Fibroblast of lung (primary cell): ENCODE measurements around the gene MRPL48. TPM values are rescaled to one million over a fixed set of nuclear protein-coding genes. Genes with fewer than 3 reads are reported as not detected.

Experiments used
- DNase-seq, 2 donors: peaks; one replicate each; pipeline versions ENCODE4 v3.0.0 to v3.0.0-alpha.2; 2010; ENCODE audit warnings: low read depth in 2 of 2
- H2AFZ ChIP-seq: 2 replicates; pipeline ENCODE4 v1.5.1; 2012; ENCODE audit warnings: low read length, control low read depth, inconsistent platforms
- H3K27ac ChIP-seq: 2 replicates; pipeline ENCODE4 v1.5.1; 2011; ENCODE audit warnings: low read length, control low read depth; ENCODE audit not compliant: insufficient read depth
- H3K27me3 ChIP-seq: 2 replicates; pipeline ENCODE4 v1.5.1; 2011; ENCODE audit warnings: mild to moderate bottlenecking, low read length; ENCODE audit not compliant: control insufficient read depth, insufficient read depth
- H3K36me3 ChIP-seq: 2 replicates; pipeline ENCODE4 v1.5.1; 2011; ENCODE audit warnings: low read length; ENCODE audit not compliant: control insufficient read depth, insufficient read depth
- H3K4me1 ChIP-seq: 2 replicates; pipeline ENCODE4 v1.5.1; 2011; ENCODE audit warnings: low read length; ENCODE audit not compliant: control insufficient read depth, insufficient read depth; ENCODE audit errors: extremely low read depth
- H3K4me2 ChIP-seq: 2 replicates; pipeline ENCODE4 v1.5.1; 2011; ENCODE audit warnings: low read length, control low read depth; ENCODE audit not compliant: insufficient read depth; ENCODE audit errors: extremely low read depth
- H3K4me3 ChIP-seq, 4 experiments: fragments of 200-600 bp in 1 of 4; sonication (generic) in 1 of 4; replicated peaks in 1 of 4; 2 replicates each; pipeline ENCODE4 v1.5.1; 2011 to 2016; ENCODE audit warnings: low read length in 4 of 4, low read depth in 3 of 4, mild to moderate bottlenecking in 3 of 4, control low read depth in 2 of 4, inconsistent platforms in 1 of 4, mixed read lengths in 1 of 4; ENCODE audit not compliant: insufficient read depth in 1 of 4; ENCODE audit errors: control extremely low read depth in 1 of 4
- H3K79me2 ChIP-seq: 2 replicates; pipeline ENCODE4 v1.5.1; 2012; ENCODE audit warnings: mild to moderate bottlenecking, low read length, inconsistent platforms; ENCODE audit not compliant: control insufficient read depth, insufficient read depth
- H3K9ac ChIP-seq: 2 replicates; pipeline ENCODE4 v1.5.1; 2011; ENCODE audit warnings: mild to moderate bottlenecking, low read length, control low read depth; ENCODE audit not compliant: insufficient read depth
- H3K9me3 ChIP-seq: 2 replicates; pipeline ENCODE4 v1.5.1; 2012; ENCODE audit warnings: low read depth, low read length; ENCODE audit not compliant: control insufficient read depth, insufficient read depth
- H4K20me1 ChIP-seq: 2 replicates; pipeline ENCODE4 v1.5.1; 2011; ENCODE audit warnings: low read length; ENCODE audit not compliant: control insufficient read depth, insufficient read depth; ENCODE audit errors: extremely low read depth
- CTCF ChIP-seq, 2 donors: IDR thresholded peaks in 1 of 2; conservative IDR thresholded peaks in 1 of 2; 1 replicate in 1 of 2; 2 replicates in 1 of 2; pipeline ENCODE4 v1.5.1; 2011 to 2012; ENCODE audit warnings: low read length in 2 of 2, control low read depth in 1 of 2, inconsistent platforms in 1 of 2, low read depth in 1 of 2, mild to moderate bottlenecking in 1 of 2
- EZH2 ChIP-seq: IDR thresholded peaks from 2 replicates; pipeline ENCODE4 v1.5.1; 2012; ENCODE audit warnings: low read length, control low read depth, mild to moderate bottlenecking; ENCODE audit errors: missing control alignments
- polyA plus RNA-seq, 2 donors: library from polyadenylated mRNA; depleted of rRNA in 1 of 2; stranded (reverse) in 1 of 2; unstranded in 1 of 2; fragments of >200 nt; gene quantifications; 2 replicates each; pipeline ENCODE4 v1.2.1, GENCODE V29; 2011 to 2012; ENCODE audit warnings: missing spikeins in 1 of 2
- total RNA-seq: library from RNA; depleted of rRNA; stranded (reverse); fragments of >200 nt; gene quantifications from 2 replicates; pipeline ENCODE4 v1.2.1, GENCODE V29; 2014

MRPL48 gene
- total and polyA plus RNA-seq, 2 donors (not counting 1 experiment from before 2014, with no cell fraction given) = 32.9 to 46.2 TPM

GRCh38 chr11:73797457-73797856, 9.8 kb downstream of the MRPL48 start:
- Histone ChIP-seq H3K4me1 (no peaks in the 10 kb centered on the region), H3K9me3 (no peaks in the 10 kb centered on the region)
- DNase-seq = no peak

GRCh38 chr11:73800276-73800806, 12.7 kb downstream of the MRPL48 start:
- DNase-seq = no peak
- H3K27me3 ChIP-seq = no peaks in the 10 kb centered on the region
- no peaks in the 10 kb centered on the region for H3K36me3 ChIP-seq
- no peaks in the 10 kb centered on the region for H3K79me2 ChIP-seq
- H3K4me1 ChIP-seq = no peaks in the 10 kb centered on the region
- H3K4me3 ChIP-seq = no peak overlapping the region
- no peaks in the 10 kb centered on the region for H3K9me3 ChIP-seq
- H4K20me1 ChIP-seq = no peaks in the 10 kb centered on the region
- no peak overlapping the region for H2AFZ ChIP-seq
- H3K27ac ChIP-seq = no peak overlapping the region
- no peak overlapping the region for H3K9ac ChIP-seq
- H3K4me2 ChIP-seq = no peak overlapping the region
- TF ChIP-seq EZH2 = no peak
- TF ChIP-seq CTCF (conservative IDR thresholded peaks at IDR 0.05 in 1 of 2, IDR thresholded peaks at IDR 0.05 in 1 of 2; ENCODE audit: low read depth in 1 of 2, low read length in 2 of 2) = no peak

More at GRCh38 chr11:73797457-73797856, 9.8 kb downstream of the MRPL48 start:
- Histone ChIP-seq H3K27me3 (no peaks in the 10 kb centered on the region), H3K4me3 (no peak overlapping the region), H4K20me1 (no peaks in the 10 kb centered on the region), H3K27ac (no peak overlapping the region), H3K4me2 (no peak overlapping the region), H3K79me2 (no peaks in the 10 kb centered on the region), H2AFZ (no peak overlapping the region), H3K9ac (no peak overlapping the region), H3K36me3 (no peaks in the 10 kb centered on the region)
- no peak for TF ChIP-seq EZH2
- no peak for TF ChIP-seq CTCF (conservative IDR thresholded peaks at IDR 0.05 in 1 of 2, IDR thresholded peaks at IDR 0.05 in 1 of 2; ENCODE audit: low read depth in 1 of 2, low read length in 2 of 2)

- H3K9me3 ChIP-seq = no peaks in the 10 kb centered on the region
- TF ChIP-seq CTCF (conservative IDR thresholded peaks at IDR 0.05 in 1 of 2, IDR thresholded peaks at IDR 0.05 in 1 of 2; ENCODE audit: low read depth in 1 of 2, low read length in 2 of 2) = no peak
- no peak for TF ChIP-seq EZH2
- H3K4me1 ChIP-seq = no peaks in the 10 kb centered on the region
- no peak for DNase-seq
- no peak overlapping the region for H3K4me2 ChIP-seq
- no peak overlapping the region for H3K27ac ChIP-seq
- no peak overlapping the region for H3K9ac ChIP-seq
- no peaks in the 10 kb centered on the region for H3K79me2 ChIP-seq
- H2AFZ ChIP-seq = no peak overlapping the region
- H3K4me3 ChIP-seq = no peak overlapping the region
- no peaks in the 10 kb centered on the region for H3K27me3 ChIP-seq
- no peaks in the 10 kb centered on the region for H4K20me1 ChIP-seq
- no peaks in the 10 kb centered on the region for H3K36me3 ChIP-seq
Observed at GRCh38 chr11:73801136-73801535, 13.5 kb downstream of the MRPL48 start.
